ENCODE data around the gene ADISSP. TPM values are rescaled to one million over a fixed set of nuclear protein-coding genes. Genes with fewer than 3 reads are reported as not detected.

Gene ADISSP
- total and polyA plus RNA-seq, 2 of the 13 experiments (the other 11 are each of a cell fraction or from before 2014, with no cell fraction given): 38.3 to 90.6 TPM

DNA sequence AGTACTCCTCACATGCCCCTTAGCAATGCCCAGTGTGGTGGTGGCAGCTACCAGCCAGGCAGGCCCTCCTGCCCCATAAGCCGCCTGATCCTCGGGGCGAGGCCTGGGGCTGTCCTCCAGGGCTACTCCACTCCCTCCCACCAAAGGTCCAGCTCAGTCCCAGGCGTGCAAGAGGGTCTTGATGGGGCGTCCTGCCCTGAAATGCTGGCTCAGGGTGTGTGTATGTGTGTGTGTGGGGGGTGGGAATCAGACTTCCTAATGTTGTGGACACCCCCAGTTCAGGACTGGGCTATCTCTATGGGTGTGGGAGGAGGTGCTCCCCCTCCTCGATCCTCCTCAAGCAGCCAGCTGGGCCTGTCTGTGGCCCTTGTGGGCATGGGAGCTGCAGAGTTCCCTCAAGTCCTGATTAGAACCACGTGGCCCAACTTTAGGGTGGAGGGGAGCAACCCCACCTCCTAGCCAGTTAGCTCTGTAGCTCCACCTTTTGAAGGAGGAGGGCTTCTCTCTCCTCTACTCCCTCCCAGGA, 27.6 kb downstream of the ADISSP start (continued):
- TF ChIP-seq, protein P1, sequence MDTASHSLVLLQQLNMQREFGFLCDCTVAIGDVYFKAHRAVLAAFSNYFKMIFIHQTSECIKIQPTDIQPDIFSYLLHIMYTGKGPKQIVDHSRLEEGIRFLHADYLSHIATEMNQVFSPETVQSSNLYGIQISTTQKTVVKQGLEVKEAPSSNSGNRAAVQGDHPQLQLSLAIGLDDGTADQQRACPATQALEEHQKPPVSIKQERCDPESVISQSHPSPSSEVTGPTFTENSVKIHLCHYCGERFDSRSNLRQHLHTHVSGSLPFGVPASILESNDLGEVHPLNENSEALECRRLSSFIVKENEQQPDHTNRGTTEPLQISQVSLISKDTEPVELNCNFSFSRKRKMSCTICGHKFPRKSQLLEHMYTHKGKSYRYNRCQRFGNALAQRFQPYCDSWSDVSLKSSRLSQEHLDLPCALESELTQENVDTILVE (CRISPR knock-in tag; IDR thresholded peaks at IDR 0.05): no peak
- no peak for TF ChIP-seq ZNF530 (CRISPR knock-in tag; IDR thresholded peaks at IDR 0.05; ENCODE audit: low read depth)
- TF ChIP-seq ZNF761 (CRISPR knock-in tag; conservative IDR thresholded peaks at IDR 0.05): no peak
- TF ChIP-seq KDM5B (CRISPR knock-in tag; IDR thresholded peaks at IDR 0.05; ENCODE audit: borderline replicate concordance): no peak
- TF ChIP-seq NFE2L1 (CRISPR knock-in tag; IDR thresholded peaks at IDR 0.05; ENCODE audit: borderline replicate concordance): no peak
- no peak for TF ChIP-seq ETV5 (CRISPR knock-in tag; IDR thresholded peaks at IDR 0.05; ENCODE audit: borderline replicate concordance)
- TF ChIP-seq, protein P2, sequence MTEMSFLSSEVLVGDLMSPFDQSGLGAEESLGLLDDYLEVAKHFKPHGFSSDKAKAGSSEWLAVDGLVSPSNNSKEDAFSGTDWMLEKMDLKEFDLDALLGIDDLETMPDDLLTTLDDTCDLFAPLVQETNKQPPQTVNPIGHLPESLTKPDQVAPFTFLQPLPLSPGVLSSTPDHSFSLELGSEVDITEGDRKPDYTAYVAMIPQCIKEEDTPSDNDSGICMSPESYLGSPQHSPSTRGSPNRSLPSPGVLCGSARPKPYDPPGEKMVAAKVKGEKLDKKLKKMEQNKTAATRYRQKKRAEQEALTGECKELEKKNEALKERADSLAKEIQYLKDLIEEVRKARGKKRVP (CRISPR knock-in tag; IDR thresholded peaks at IDR 0.05): no peak
- TF ChIP-seq ZNF619 (CRISPR knock-in tag; IDR thresholded peaks at IDR 0.05): peak; percentile 70; the same call in 1 of the 2 replicates
- TF ChIP-seq ZNF672 (CRISPR knock-in tag; IDR thresholded peaks at IDR 0.05): no peak
- TF ChIP-seq, protein P3, sequence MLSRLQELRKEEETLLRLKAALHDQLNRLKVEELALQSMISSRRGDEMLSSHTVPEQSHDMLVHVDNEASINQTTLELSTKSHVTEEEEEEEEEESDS (CRISPR knock-in tag; IDR thresholded peaks at IDR 0.05; ENCODE audit: borderline replicate concordance): no peak
- no peak for TF ChIP-seq ZSCAN22 (CRISPR knock-in tag; IDR thresholded peaks at IDR 0.05)
- no peak for TF ChIP-seq ZNF383 (CRISPR knock-in tag; IDR thresholded peaks at IDR 0.05; ENCODE audit: borderline replicate concordance)
- TF ChIP-seq ZNF484 (CRISPR knock-in tag; IDR thresholded peaks at IDR 0.05; ENCODE audit: borderline replicate concordance, low read depth): no peak
- no peak for TF ChIP-seq ZNF501 (CRISPR knock-in tag; IDR thresholded peaks at IDR 0.05)
- TF ChIP-seq SMARCE1 (IDR thresholded peaks at IDR 0.05; ENCODE audit: borderline replicate concordance): no peak
- TF ChIP-seq SKI (IDR thresholded peaks at IDR 0.05; ENCODE audit: partially characterized antibody): no peak
- TF ChIP-seq ZNF639 (CRISPR knock-in tag; conservative IDR thresholded peaks at IDR 0.05): no peak
- TF ChIP-seq FLYWCH1 (CRISPR knock-in tag; IDR thresholded peaks at IDR 0.05): no peak
- TF ChIP-seq HNRNPLL (IDR thresholded peaks at IDR 0.05; ENCODE audit: low read depth, low read length, poor library complexity, severe bottlenecking): no peak
- TF ChIP-seq, protein P4, sequence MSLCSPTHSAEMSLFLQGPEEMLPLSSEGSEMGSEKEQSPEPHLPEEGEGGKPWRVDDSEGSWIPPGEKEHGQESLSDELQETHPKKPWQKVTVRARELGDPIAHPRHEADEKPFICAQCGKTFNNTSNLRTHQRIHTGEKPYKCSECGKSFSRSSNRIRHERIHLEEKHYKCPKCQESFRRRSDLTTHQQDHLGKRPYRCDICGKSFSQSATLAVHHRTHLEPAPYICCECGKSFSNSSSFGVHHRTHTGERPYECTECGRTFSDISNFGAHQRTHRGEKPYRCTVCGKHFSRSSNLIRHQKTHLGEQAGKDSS (CRISPR knock-in tag; IDR thresholded peaks at IDR 0.05; ENCODE audit: borderline replicate concordance, low read depth): no peak
- TF ChIP-seq GMEB1 (CRISPR knock-in tag; IDR thresholded peaks at IDR 0.05; ENCODE audit: borderline replicate concordance): no peak
- no peak for TF ChIP-seq JUNB (CRISPR knock-in tag; IDR thresholded peaks at IDR 0.05; ENCODE audit: borderline replicate concordance)
- TF ChIP-seq MTA1 (CRISPR knock-in tag; IDR thresholded peaks at IDR 0.05; ENCODE audit: borderline replicate concordance): 0 out of 2 replicates have a peak, but pooled peaks have one; percentile 13
- TF ChIP-seq ZBTB38 (CRISPR knock-in tag; IDR thresholded peaks at IDR 0.05): 0 out of 2 replicates have a peak, but pooled peaks have one; percentile 29

Measured in HepG2 (cell line).